ENCODE results near the gene ANKRD49.

The ANKRD49 gene

DNA sequence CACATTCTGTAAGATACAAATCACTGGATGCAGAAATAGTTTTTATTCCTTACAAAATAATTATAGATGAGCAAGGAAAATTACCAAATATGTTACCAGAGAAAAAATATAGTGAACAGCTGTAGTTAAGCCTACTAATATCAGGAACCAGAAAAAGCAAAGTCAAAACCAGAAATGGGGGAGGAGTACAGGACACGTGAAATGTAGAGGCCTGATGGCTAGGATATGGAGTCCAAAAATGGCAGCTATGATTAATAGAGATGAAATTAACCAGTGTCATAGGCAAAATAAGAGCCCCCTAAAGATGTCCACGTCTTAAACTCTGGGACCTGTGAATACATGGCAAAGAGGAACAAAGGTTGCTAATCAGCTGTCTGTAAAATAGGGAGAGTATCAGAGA lies 34.2 kb upstream of the ANKRD49 start:
- Histone ChIP-seq H3K27ac (ENCODE audit: low read depth, low read length) (no peak overlapping the region), H3K27me3 (ENCODE audit: insufficient read depth, low read length, poor library complexity) (no peaks in the 10 kb centered on the region), H4K8ac (ENCODE audit: low read depth, low read length) (no peak overlapping the region), H3K79me1 (ENCODE audit: low read length) (no peaks in the 10 kb centered on the region), H2BK15ac (replicated peaks; ENCODE audit: low read depth) (no peak overlapping the region), H3K4me1 (ENCODE audit: control insufficient read depth, low read depth, low read length) (no peaks in the 10 kb centered on the region), H3K4ac (ENCODE audit: low read depth, low read length) (no peak overlapping the region), H2BK120ac (ENCODE audit: low read depth, low read length) (no peak overlapping the region), H3K79me2 (ENCODE audit: control insufficient read depth, insufficient read depth, low read length) (no peaks in the 10 kb centered on the region), H3K9ac (ENCODE audit: low read length) (no peak overlapping the region), H2BK5ac (ENCODE audit: low read length) (no peak overlapping the region), H3K23ac (ENCODE audit: low read length) (no peak overlapping the region), H3K4me3 (ENCODE audit: low read length) (no peak overlapping the region), H3K4me2 (ENCODE audit: low read length) (no peak overlapping the region), H3K36me3 (ENCODE audit: control insufficient read depth, insufficient read depth, low read length) (no peaks in the 10 kb centered on the region), H2AK5ac (ENCODE audit: low read length) (no peak overlapping the region), H3K18ac (ENCODE audit: low read length) (no peak overlapping the region), H3K56ac (ENCODE audit: low read length) (no peak overlapping the region), H4K5ac (ENCODE audit: low read length) (no peak overlapping the region)
- no CpG with 5 or more reads among the region's 2 CpGs for whole genome bisulfite sequencing (ENCODE audit: extremely low coverage, insufficient coverage, low lambda C conversion rate)
- DNase-seq = no peak

DNA sequence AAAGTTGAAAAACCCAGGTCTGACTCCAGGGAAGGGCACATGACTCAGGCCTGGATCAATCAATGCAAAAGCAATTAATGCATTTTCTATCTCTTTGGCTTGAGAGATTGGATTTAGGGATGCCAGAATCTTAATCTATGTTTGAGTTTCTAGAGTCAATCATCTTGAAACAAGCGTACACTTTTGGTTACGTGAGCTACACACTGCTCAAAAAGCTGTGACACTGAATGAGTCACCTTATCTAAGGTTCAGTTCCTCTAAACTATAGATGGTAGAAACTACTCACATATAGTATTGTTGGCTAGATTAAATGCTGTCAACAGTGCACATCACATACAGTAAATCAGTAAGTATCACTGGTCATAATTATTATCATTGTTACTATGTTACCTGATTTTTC lies 24.4 kb upstream of the ANKRD49 start:
- H3K4me3 ChIP-seq (ENCODE audit: low read length) = no peak overlapping the region
- no peak overlapping the region for H2BK15ac ChIP-seq (replicated peaks; ENCODE audit: low read depth)
- no peak overlapping the region for H4K5ac ChIP-seq (ENCODE audit: low read length)
- H3K23ac ChIP-seq (ENCODE audit: low read length) = no peak overlapping the region
- no peak overlapping the region for H2BK120ac ChIP-seq (ENCODE audit: low read depth, low read length)
- no peaks in the 10 kb centered on the region for H3K36me3 ChIP-seq (ENCODE audit: control insufficient read depth, insufficient read depth, low read length)
- no peak overlapping the region for H3K27ac ChIP-seq (ENCODE audit: low read depth, low read length)
- H2BK5ac ChIP-seq (ENCODE audit: low read length) = no peak overlapping the region
- no CpG with 5 or more reads among the region's 2 CpGs for WGBS (ENCODE audit: extremely low coverage, insufficient coverage, low lambda C conversion rate)
- no peaks in the 10 kb centered on the region for H3K79me1 ChIP-seq (ENCODE audit: low read length)
- H2AK5ac ChIP-seq (ENCODE audit: low read length) = no peak overlapping the region
- H3K79me2 ChIP-seq (ENCODE audit: control insufficient read depth, insufficient read depth, low read length) = no peaks in the 10 kb centered on the region
- no peak overlapping the region for H3K56ac ChIP-seq (ENCODE audit: low read length)
- no peak overlapping the region for H4K8ac ChIP-seq (ENCODE audit: low read depth, low read length)
- no peak overlapping the region for H3K9ac ChIP-seq (ENCODE audit: low read length)
- peaks cover 3% of the 10 kb centered on the region for H3K4me1 ChIP-seq (ENCODE audit: control insufficient read depth, low read depth, low read length)
- no peaks in the 10 kb centered on the region for H3K27me3 ChIP-seq (ENCODE audit: insufficient read depth, low read length, poor library complexity)
- H3K18ac ChIP-seq (ENCODE audit: low read length) = no peak overlapping the region
- H3K4me2 ChIP-seq (ENCODE audit: low read length) = no peak overlapping the region
- no peak for DNase-seq
- H3K4ac ChIP-seq (ENCODE audit: low read depth, low read length) = no peak overlapping the region

DNA sequence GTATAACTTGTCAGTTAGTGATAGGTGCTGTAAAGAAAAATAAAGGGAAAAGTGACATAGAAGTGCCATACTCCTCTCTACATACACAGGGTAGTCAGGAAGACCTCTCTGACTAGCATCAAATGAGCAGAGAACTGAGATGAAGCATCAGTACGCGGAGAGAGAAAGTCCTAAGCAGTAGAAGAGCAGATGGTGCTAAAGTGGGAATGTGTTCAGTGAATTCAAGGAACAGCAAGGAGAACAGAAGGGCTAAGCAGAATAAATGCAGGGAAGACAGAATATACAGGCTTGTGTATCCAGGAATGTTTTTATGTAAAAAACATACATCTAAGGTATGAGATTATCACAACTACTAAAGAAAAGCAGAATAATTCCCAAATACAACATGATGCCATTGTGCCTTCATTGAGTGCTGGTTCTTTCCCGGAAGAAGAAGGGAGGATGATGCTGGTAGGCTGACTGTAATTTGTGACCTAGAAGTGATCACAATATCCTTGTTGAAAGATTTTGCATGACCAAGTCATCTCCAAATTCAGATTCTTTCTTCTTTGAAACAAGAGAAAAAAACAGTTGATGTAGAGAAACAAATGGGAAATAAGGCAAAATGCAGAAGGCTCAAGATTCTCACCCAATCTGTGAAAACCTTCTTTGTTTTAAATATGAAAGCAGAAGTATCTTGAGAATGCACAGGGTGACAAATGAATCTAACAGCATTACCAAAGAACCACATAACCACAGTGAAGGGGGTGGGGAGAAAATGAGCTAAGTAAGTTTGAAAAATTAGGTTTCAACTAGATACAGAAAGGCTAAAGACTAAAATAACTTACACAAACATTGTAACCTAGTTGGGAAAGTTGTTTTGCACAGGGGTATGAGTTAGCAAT lies 20.6 kb upstream of the ANKRD49 start:
- no peaks in the 10 kb centered on the region for H3K79me1 ChIP-seq (ENCODE audit: low read length)
- no CpG with 5 or more reads among the region's 3 CpGs for WGBS (ENCODE audit: extremely low coverage, insufficient coverage, low lambda C conversion rate)
- no peak overlapping the region for H3K23ac ChIP-seq (ENCODE audit: low read length)
- no peak overlapping the region for H3K56ac ChIP-seq (ENCODE audit: low read length)
- no peaks in the 10 kb centered on the region for H3K36me3 ChIP-seq (ENCODE audit: control insufficient read depth, insufficient read depth, low read length)
- H2BK120ac ChIP-seq (ENCODE audit: low read depth, low read length) = no peak overlapping the region
- H3K79me2 ChIP-seq (ENCODE audit: control insufficient read depth, insufficient read depth, low read length) = no peaks in the 10 kb centered on the region
- H3K4me1 ChIP-seq (ENCODE audit: control insufficient read depth, low read depth, low read length) = peaks cover 3% of the 10 kb centered on the region
- H2AK5ac ChIP-seq (ENCODE audit: low read length) = no peak overlapping the region
- peak; percentile 31 for DNase-seq
- no peak overlapping the region for H4K5ac ChIP-seq (ENCODE audit: low read length)
- H3K4me3 ChIP-seq (ENCODE audit: low read length) = no peak overlapping the region
- no peak overlapping the region for H2BK5ac ChIP-seq (ENCODE audit: low read length)
- no peak overlapping the region for H4K8ac ChIP-seq (ENCODE audit: low read depth, low read length)
- H3K4me2 ChIP-seq (ENCODE audit: low read length) = no peak overlapping the region
- H3K9ac ChIP-seq (ENCODE audit: low read length) = no peak overlapping the region
- H3K18ac ChIP-seq (ENCODE audit: low read length) = no peak overlapping the region
- no peak overlapping the region for H3K27ac ChIP-seq (ENCODE audit: low read depth, low read length)
- no peak overlapping the region for H3K4ac ChIP-seq (ENCODE audit: low read depth, low read length)
- H2BK15ac ChIP-seq (replicated peaks; ENCODE audit: low read depth) = no peak overlapping the region
- H3K27me3 ChIP-seq (ENCODE audit: insufficient read depth, low read length, poor library complexity) = no peaks in the 10 kb centered on the region

DNA sequence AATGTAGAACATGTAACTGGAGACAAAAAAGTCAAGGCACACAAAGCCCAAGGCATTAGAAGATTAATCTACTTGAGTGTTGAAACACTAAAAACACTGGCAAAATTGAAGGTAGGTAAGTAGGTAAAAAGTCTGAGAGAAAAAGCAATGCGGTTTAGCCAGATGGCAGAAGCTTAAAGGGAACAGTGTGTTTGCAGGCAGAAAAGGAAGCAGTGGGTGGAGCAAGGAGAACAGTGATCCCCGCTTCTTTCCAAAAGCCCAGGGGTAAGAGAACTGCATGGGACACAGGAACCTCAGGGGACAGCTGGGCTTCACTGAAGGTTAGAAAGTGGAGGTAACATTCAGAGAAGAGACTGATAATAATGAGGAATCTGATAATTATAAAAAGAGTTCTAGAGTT lies 16.2 kb upstream of the ANKRD49 start:
- H3K18ac ChIP-seq (ENCODE audit: low read length) = no peak overlapping the region
- no peak overlapping the region for H4K5ac ChIP-seq (ENCODE audit: low read length)
- H3K79me1 ChIP-seq (ENCODE audit: low read length) = no peaks in the 10 kb centered on the region
- no peak overlapping the region for H3K4ac ChIP-seq (ENCODE audit: low read depth, low read length)
- no peak for DNase-seq
- no peak overlapping the region for H3K4me3 ChIP-seq (ENCODE audit: low read length)
- H3K56ac ChIP-seq (ENCODE audit: low read length) = no peak overlapping the region
- no peak overlapping the region for H2BK5ac ChIP-seq (ENCODE audit: low read length)
- no peaks in the 10 kb centered on the region for H3K36me3 ChIP-seq (ENCODE audit: control insufficient read depth, insufficient read depth, low read length)
- no peak overlapping the region for H3K23ac ChIP-seq (ENCODE audit: low read length)
- H3K9ac ChIP-seq (ENCODE audit: low read length) = no peak overlapping the region
- no CpG with 5 or more reads among the region's 2 CpGs for whole genome bisulfite sequencing (ENCODE audit: extremely low coverage, insufficient coverage, low lambda C conversion rate)
- peaks cover 3% of the 10 kb centered on the region for H3K4me1 ChIP-seq (ENCODE audit: control insufficient read depth, low read depth, low read length)
- H3K79me2 ChIP-seq (ENCODE audit: control insufficient read depth, insufficient read depth, low read length) = no peaks in the 10 kb centered on the region
- no peaks in the 10 kb centered on the region for H3K27me3 ChIP-seq (ENCODE audit: insufficient read depth, low read length, poor library complexity)
- H4K8ac ChIP-seq (ENCODE audit: low read depth, low read length) = no peak overlapping the region
- H2BK15ac ChIP-seq (replicated peaks; ENCODE audit: low read depth) = no peak overlapping the region
- no peak overlapping the region for H3K4me2 ChIP-seq (ENCODE audit: low read length)
- no peak overlapping the region for H3K27ac ChIP-seq (ENCODE audit: low read depth, low read length)
- H2BK120ac ChIP-seq (ENCODE audit: low read depth, low read length) = no peak overlapping the region
- no peak overlapping the region for H2AK5ac ChIP-seq (ENCODE audit: low read length)

DNA sequence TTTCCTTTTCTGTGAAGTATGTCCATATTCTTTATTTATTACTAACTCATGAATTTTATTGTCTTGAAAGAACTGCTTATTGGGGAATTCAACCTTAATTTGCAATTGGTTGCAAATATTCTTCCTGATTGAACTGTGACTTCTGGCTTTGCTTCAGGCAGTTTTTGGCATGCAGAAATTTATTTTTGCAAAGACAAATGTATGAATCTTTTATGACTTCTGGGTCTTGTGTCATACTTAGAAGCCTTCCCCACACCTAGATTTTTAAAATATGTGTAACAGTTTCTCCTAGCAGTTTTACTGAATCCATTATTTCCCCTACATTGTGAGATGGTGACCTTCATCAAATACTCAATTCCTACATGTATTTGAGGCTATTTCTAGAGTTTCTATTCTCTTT lies 12.4 kb upstream of the ANKRD49 start:
- H3K9ac ChIP-seq (ENCODE audit: low read length) = no peak overlapping the region
- no peak overlapping the region for H3K4me2 ChIP-seq (ENCODE audit: low read length)
- no peaks in the 10 kb centered on the region for H3K27me3 ChIP-seq (ENCODE audit: insufficient read depth, low read length, poor library complexity)
- H2BK5ac ChIP-seq (ENCODE audit: low read length) = no peak overlapping the region
- H3K4ac ChIP-seq (ENCODE audit: low read depth, low read length) = no peak overlapping the region
- no peak overlapping the region for H3K18ac ChIP-seq (ENCODE audit: low read length)
- H3K23ac ChIP-seq (ENCODE audit: low read length) = no peak overlapping the region
- H2BK120ac ChIP-seq (ENCODE audit: low read depth, low read length) = no peak overlapping the region
- no peak overlapping the region for H4K5ac ChIP-seq (ENCODE audit: low read length)
- no peak overlapping the region for H3K27ac ChIP-seq (ENCODE audit: low read depth, low read length)
- no peaks in the 10 kb centered on the region for H3K79me2 ChIP-seq (ENCODE audit: control insufficient read depth, insufficient read depth, low read length)
- H3K56ac ChIP-seq (ENCODE audit: low read length) = no peak overlapping the region
- H3K36me3 ChIP-seq (ENCODE audit: control insufficient read depth, insufficient read depth, low read length) = no peaks in the 10 kb centered on the region
- no peak overlapping the region for H3K4me3 ChIP-seq (ENCODE audit: low read length)
- no peaks in the 10 kb centered on the region for H3K4me1 ChIP-seq (ENCODE audit: control insufficient read depth, low read depth, low read length)
- no peak for DNase-seq
- no peak overlapping the region for H2BK15ac ChIP-seq (replicated peaks; ENCODE audit: low read depth)
- no peak overlapping the region for H2AK5ac ChIP-seq (ENCODE audit: low read length)
- H4K8ac ChIP-seq (ENCODE audit: low read depth, low read length) = no peak overlapping the region
- H3K79me1 ChIP-seq (ENCODE audit: low read length) = no peaks in the 10 kb centered on the region

DNA sequence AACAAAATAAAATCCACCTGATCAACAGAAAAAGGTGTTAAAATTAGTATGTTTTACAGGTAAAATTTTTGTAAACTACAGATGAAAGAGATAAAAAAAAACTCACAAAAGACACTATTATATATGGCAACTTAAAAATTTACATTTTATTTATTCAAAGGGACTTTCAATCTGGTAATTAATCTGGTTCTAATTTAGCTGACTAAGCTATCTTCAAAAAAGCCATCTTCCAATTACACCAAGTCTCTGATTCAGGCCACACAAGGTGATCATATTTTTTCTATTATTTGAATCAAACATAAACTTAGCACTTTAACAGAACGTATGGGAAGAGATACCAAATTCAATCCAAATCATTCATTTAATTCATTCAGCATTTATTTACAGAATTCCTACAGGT lies 7.7 kb upstream of the ANKRD49 start:
- H3K4me1 ChIP-seq (ENCODE audit: control insufficient read depth, low read depth, low read length) = no peaks in the 10 kb centered on the region
- no peak for DNase-seq
- H3K23ac ChIP-seq (ENCODE audit: low read length) = no peak overlapping the region
- H3K9ac ChIP-seq (ENCODE audit: low read length) = no peak overlapping the region
- H4K5ac ChIP-seq (ENCODE audit: low read length) = no peak overlapping the region
- no peak overlapping the region for H3K4ac ChIP-seq (ENCODE audit: low read depth, low read length)
- no peak overlapping the region for H3K4me2 ChIP-seq (ENCODE audit: low read length)
- no peak overlapping the region for H2BK5ac ChIP-seq (ENCODE audit: low read length)
- H2BK15ac ChIP-seq (replicated peaks; ENCODE audit: low read depth) = no peak overlapping the region
- no peaks in the 10 kb centered on the region for H3K27me3 ChIP-seq (ENCODE audit: insufficient read depth, low read length, poor library complexity)
- no peaks in the 10 kb centered on the region for H3K79me2 ChIP-seq (ENCODE audit: control insufficient read depth, insufficient read depth, low read length)
- H3K18ac ChIP-seq (ENCODE audit: low read length) = no peak overlapping the region
- no peak overlapping the region for H2AK5ac ChIP-seq (ENCODE audit: low read length)
- H3K56ac ChIP-seq (ENCODE audit: low read length) = no peak overlapping the region
- no peak overlapping the region for H4K8ac ChIP-seq (ENCODE audit: low read depth, low read length)
- H3K4me3 ChIP-seq (ENCODE audit: low read length) = no peak overlapping the region
- H3K27ac ChIP-seq (ENCODE audit: low read depth, low read length) = no peak overlapping the region
- H3K36me3 ChIP-seq (ENCODE audit: control insufficient read depth, insufficient read depth, low read length) = no peaks in the 10 kb centered on the region
- no CpG with 5 or more reads among the region's 1 CpG for WGBS (ENCODE audit: extremely low coverage, insufficient coverage, low lambda C conversion rate)
- no peaks in the 10 kb centered on the region for H3K79me1 ChIP-seq (ENCODE audit: low read length)
- H2BK120ac ChIP-seq (ENCODE audit: low read depth, low read length) = no peak overlapping the region
